ENCODE measurements around the gene TFDP3.

GRCh38 chrX:133189195-133189594, 29.0 kb downstream of the TFDP3 start:
- no peak for TF ChIP-seq CTCF (IDR thresholded peaks at IDR 0.05)
- no peak for TF ChIP-seq TCF7L2 (IDR thresholded peaks at IDR 0.05; ENCODE audit: low read depth, low read length)

Measured in Panc1 (cell line).